HUES64 (cell line): ENCODE results near the gene TRAF3.
"Not testable (repeated sequence)": the region's sequence is repeated elsewhere in the genome, so short reads cannot be mapped to it uniquely, and the experiment has no call there.

Source experiments
- H3K27ac ChIP-seq: 2 replicates; pipeline ENCODE4 v1.7.0; 2013; ENCODE audit warnings: low read depth, low read length, inconsistent platforms
- H3K27me3 ChIP-seq: 2 replicates; pipeline ENCODE4 v1.6.1; 2013; ENCODE audit warnings: mild to moderate bottlenecking, low read length; ENCODE audit not compliant: insufficient read depth
- H3K36me3 ChIP-seq: 2 replicates; pipeline ENCODE4 v1.6.1; 2013; ENCODE audit warnings: mild to moderate bottlenecking, low read length; ENCODE audit not compliant: insufficient read depth
- H3K4me1 ChIP-seq: 2 replicates; pipeline ENCODE4 v1.6.1; 2013; ENCODE audit warnings: mild to moderate bottlenecking, low read length, moderate library complexity; ENCODE audit not compliant: insufficient read depth
- H3K4me3 ChIP-seq: 2 replicates; pipeline ENCODE4 v1.5.1; 2013; ENCODE audit warnings: mild to moderate bottlenecking, low read length, moderate library complexity
- H3K9ac ChIP-seq: 2 replicates; pipeline ENCODE4 v1.6.1; 2013; ENCODE audit warnings: mild to moderate bottlenecking, low read depth, low read length
- H3K9me3 ChIP-seq: 2 replicates; pipeline ENCODE4 v1.6.1; 2013; ENCODE audit warnings: low read depth, low read length; ENCODE audit not compliant: insufficient read depth
- WGBS: fragments of 150-250, 120-280 bp; methylation state at CpG from one replicate; pipeline ENCODE4 v1.1.7; 2013; ENCODE audit warnings: missing lambda C conversion rate; 5-methylcytosine and 5-hydroxymethylcytosine counted together

TRAF3 gene

DNA sequence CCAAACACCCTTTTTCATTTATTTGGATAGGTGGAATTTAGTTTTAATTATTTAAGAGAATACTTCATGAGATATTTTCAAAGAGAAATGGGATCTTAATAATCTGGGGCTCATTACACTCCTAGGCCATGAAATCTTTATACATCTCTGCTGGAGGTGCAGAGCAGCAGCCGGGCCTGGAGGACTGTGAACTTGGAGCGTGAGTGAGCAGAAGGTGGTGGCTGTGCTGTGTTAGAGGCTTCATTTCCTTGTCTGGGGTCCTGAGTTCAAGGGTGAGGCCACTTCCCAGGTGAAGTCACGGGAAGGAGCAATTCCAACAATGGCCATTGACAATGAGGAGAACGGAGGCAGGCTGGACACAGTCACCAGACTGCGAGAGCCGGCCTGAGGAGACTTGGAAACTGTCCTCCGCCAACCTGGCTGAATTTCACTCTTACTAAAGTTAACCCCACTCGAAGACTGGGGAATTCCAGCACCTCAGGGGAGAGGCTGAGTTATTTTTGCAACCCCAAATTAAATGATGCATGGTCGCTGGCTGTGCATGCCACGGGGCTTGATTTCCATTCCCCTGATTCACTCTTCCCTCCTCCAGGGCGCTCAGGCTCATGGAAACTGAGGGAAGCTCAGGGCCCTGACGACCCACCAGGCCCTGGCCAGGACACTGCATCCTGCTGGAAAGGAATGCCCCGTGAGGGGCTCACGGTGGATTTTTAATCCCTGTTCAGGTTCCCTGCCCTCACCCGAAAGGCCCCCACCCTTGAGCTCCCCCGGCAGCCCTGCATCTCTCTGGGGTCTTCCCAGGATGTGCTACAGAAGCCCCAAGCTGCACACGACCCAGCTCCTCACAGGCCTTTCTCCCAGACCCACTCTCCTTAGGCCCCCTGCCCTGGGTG lies 22.6 kb upstream of the TRAF3 start:
- H3K27me3 ChIP-seq = no peaks in the 10 kb centered on the region
- WGBS = 88% methylated on average over 17 of the region's 17 CpGs
- no peak overlapping the region for H3K27ac ChIP-seq
- no peak overlapping the region for H3K9ac ChIP-seq
- H3K9me3 ChIP-seq = no peaks in the 10 kb centered on the region
- no peaks in the 10 kb centered on the region for H3K36me3 ChIP-seq
- H3K4me1 ChIP-seq = peaks cover 12% of the 10 kb centered on the region
- no peak overlapping the region for H3K4me3 ChIP-seq

GRCh38 chr14:102757646-102758045 lies 19.6 kb upstream of the TRAF3 start:
- H3K36me3 ChIP-seq = no peaks in the 10 kb centered on the region
- H3K4me3 ChIP-seq = no peak overlapping the region
- H3K4me1 ChIP-seq = peaks cover 15% of the 10 kb centered on the region
- no peak overlapping the region for H3K27ac ChIP-seq
- H3K9me3 ChIP-seq = no peaks in the 10 kb centered on the region
- no peak overlapping the region for H3K9ac ChIP-seq
- no peaks in the 10 kb centered on the region for H3K27me3 ChIP-seq
- WGBS = 94% methylated on average over 11 of the region's 11 CpGs

DNA sequence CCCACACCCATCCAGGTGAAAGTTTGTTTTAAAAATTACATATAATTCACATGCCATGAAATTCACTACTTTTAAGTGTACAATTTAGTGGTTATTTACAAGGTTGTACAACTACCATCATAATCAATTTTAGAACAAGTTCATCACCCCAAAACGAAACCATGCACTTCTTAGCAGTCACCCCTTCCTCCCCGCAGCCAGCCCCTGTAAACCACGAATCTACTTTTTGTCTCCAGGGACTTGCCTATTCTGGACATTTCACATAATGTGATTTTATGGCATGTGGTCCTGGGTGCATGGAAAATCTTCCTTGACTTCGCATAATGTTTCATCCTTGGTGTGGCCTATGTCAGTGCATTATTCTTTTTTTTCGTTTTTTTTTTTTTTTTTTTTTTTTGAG lies 19.2 kb upstream of the TRAF3 start:
- no peaks in the 10 kb centered on the region for H3K36me3 ChIP-seq
- H3K27me3 ChIP-seq = no peaks in the 10 kb centered on the region
- no peak overlapping the region for H3K9ac ChIP-seq
- H3K9me3 ChIP-seq = no peaks in the 10 kb centered on the region
- no peak overlapping the region for H3K27ac ChIP-seq
- WGBS = 98% methylated on average over 4 of the region's 5 CpGs
- H3K4me3 ChIP-seq = no peak overlapping the region
- peaks cover 15% of the 10 kb centered on the region for H3K4me1 ChIP-seq

GRCh38 chr14:102759456-102760187 lies 17.6 kb upstream of the TRAF3 start:
- no peak overlapping the region for H3K9ac ChIP-seq
- peaks cover 15% of the 10 kb centered on the region for H3K4me1 ChIP-seq
- H3K36me3 ChIP-seq = no peaks in the 10 kb centered on the region
- no peaks in the 10 kb centered on the region for H3K9me3 ChIP-seq
- no peaks in the 10 kb centered on the region for H3K27me3 ChIP-seq
- WGBS = 57% methylated on average over 10 of the region's 10 CpGs
- H3K4me3 ChIP-seq = no peak overlapping the region
- H3K27ac ChIP-seq = peak overlapping the region; percentile 15; the same call in 1 of the 2 replicates

- peaks cover 15% of the 10 kb centered on the region for H3K4me1 ChIP-seq
- no peak overlapping the region for H3K27ac ChIP-seq
- no peak overlapping the region for H3K9ac ChIP-seq
- H3K9me3 ChIP-seq = no peaks in the 10 kb centered on the region
- 52% methylated on average over 21 of the region's 21 CpGs for WGBS
- no peak overlapping the region for H3K4me3 ChIP-seq
- H3K27me3 ChIP-seq = no peaks in the 10 kb centered on the region
- H3K36me3 ChIP-seq = no peaks in the 10 kb centered on the region
Observed at GRCh38 chr14:102760496-102761193, 16.6 kb upstream of the TRAF3 start.

DNA sequence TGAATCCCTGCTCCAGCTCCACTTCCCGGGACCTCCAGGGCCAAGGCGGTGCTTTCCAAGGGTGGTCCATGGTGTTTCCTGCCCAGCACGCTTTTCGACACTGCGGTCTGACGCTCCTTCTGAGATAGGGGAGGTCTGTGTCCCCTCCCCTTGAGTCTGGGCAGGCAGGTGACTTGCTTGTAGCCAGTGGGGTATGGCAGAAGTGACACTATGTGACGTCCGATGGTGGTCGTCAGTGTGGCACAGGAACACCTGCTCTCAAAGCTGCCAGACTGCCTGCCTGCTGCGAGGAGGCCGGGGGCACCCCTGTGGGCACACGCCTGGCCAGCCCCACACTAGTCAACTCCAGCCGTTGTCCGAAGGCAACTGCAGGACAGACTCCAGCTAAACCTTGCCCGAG lies 16.0 kb upstream of the TRAF3 start:
- Histone ChIP-seq H3K4me1 (peaks cover 15% of the 10 kb centered on the region), H3K36me3 (no peaks in the 10 kb centered on the region), H3K27ac (no peak overlapping the region), H3K9me3 (no peaks in the 10 kb centered on the region), H3K9ac (no peak overlapping the region), H3K27me3 (no peaks in the 10 kb centered on the region), H3K4me3 (no peak overlapping the region)
- 87% methylated on average over 15 of the region's 15 CpGs for WGBS

- Histone ChIP-seq H3K4me3 (no peak overlapping the region), H3K27me3 (no peaks in the 10 kb centered on the region), H3K27ac (no peak overlapping the region), H3K4me1 (peaks cover 14% of the 10 kb centered on the region), H3K9ac (no peak overlapping the region), H3K36me3 (no peaks in the 10 kb centered on the region), H3K9me3 (no peaks in the 10 kb centered on the region)
- 83% methylated on average over 11 of the region's 11 CpGs for WGBS
Observed at GRCh38 chr14:102764220-102764671, 13.0 kb upstream of the TRAF3 start.

DNA sequence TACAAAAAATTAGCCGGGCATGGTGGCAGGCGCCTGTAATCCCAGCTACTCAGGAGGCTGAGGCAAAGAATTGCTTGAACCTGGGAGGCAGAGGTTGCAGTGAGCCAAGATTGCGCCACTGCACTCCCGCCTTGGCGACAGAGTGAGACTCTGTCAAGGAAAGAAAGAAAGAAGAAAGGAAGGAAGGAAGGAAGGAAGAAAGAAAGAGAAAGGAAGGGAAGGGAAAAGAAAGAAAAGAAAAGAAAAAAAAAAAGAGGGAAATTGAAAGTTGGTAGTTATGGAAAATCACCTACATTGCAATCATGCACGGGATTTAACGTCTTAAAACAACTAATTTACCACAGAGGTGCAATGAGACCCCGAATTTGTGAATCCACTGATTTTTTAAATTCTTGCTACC lies 11.5 kb upstream of the TRAF3 start:
- not testable (repeated sequence) for H3K4me1 ChIP-seq, H3K9ac ChIP-seq, H3K27ac ChIP-seq, H3K27me3 ChIP-seq, H3K36me3 ChIP-seq, H3K9me3 ChIP-seq, H3K4me3 ChIP-seq
- WGBS = 87% methylated on average over 8 of the region's 8 CpGs

GRCh38 chr14:102768223-102769048 lies 8.8 kb upstream of the TRAF3 start:
- 92% methylated on average over 19 of the region's 19 CpGs for WGBS
- Histone ChIP-seq H3K27me3 (no peaks in the 10 kb centered on the region), H3K27ac (no peak overlapping the region), H3K9ac (no peak overlapping the region), H3K4me3 (no peak overlapping the region), H3K36me3 (no peaks in the 10 kb centered on the region), H3K9me3 (no peaks in the 10 kb centered on the region), H3K4me1 (no peaks in the 10 kb centered on the region)

GRCh38 chr14:102769049-102769327 lies 8.3 kb upstream of the TRAF3 start:
- Histone ChIP-seq H3K36me3 (no peaks in the 10 kb centered on the region), H3K9ac (no peak overlapping the region), H3K4me1 (no peaks in the 10 kb centered on the region), H3K4me3 (no peak overlapping the region), H3K27me3 (no peaks in the 10 kb centered on the region), H3K9me3 (no peaks in the 10 kb centered on the region), H3K27ac (no peak overlapping the region)
- 93% methylated on average over 4 of the region's 4 CpGs for WGBS
